Thyroid gland (tissue), 4 donors: ENCODE data around the gene RRBP1.

Source experiments
- CTCF ChIP-seq, 6 experiments: fragments of 200-600 bp in 3 of 6; fragments of 450-650 bp in 3 of 6; sonication (generic) in 3 of 6; IDR thresholded peaks; one replicate each; pipeline ENCODE4 v1.5.1; 2016 to 2019; ENCODE audit warnings: antibody characterized with exemption in 6 of 6, mild to moderate bottlenecking in 2 of 6, inconsistent platforms in 1 of 6, moderate library complexity in 1 of 6
- POLR2A ChIP-seq, 2 donors: fragments of 450-650 bp; IDR thresholded peaks; one replicate each; pipeline ENCODE4 v1.6.1; 2017; ENCODE audit warnings: antibody characterized with exemption in 2 of 2, mild to moderate bottlenecking in 2 of 2, moderate library complexity in 1 of 2

- no peak for TF ChIP-seq CTCF (IDR thresholded peaks at IDR 0.05)
- no peak for TF ChIP-seq POLR2A (IDR thresholded peaks at IDR 0.05)
Observed at GRCh38 chr20:17629025-17629424, 53.0 kb downstream of the RRBP1 start.
